A673 (cell line): ENCODE data around the gene SLC35A1. TPM values are rescaled to one million over a fixed set of nuclear protein-coding genes. Genes with fewer than 3 reads are reported as not detected.

ENCODE experiments used
- BruUV-seq: library from RNA; stranded (reverse); fragments of 400-500 nt; replicated peaks from 2 replicates; lab custom pipeline; 2021; lab: Mats Ljungman, UMichigan
- CTCF ChIA-PET: fragments of 300-600 bp; sonication (Branson Sonifier 250); formaldehyde crosslinking; loops from one replicate; lab custom pipeline; 2022; ENCODE audit warnings: antibody characterized with exemption; lab: Charles Lee
- POLR2A ChIA-PET: fragments of 300-600 bp; sonication (Branson Sonifier 250); formaldehyde crosslinking; loops from one replicate; lab custom pipeline; 2022; ENCODE audit warnings: antibody characterized with exemption; ENCODE audit not compliant: low non-redundant PET; lab: Charles Lee
- DNase-seq: peaks from one replicate; pipeline ENCODE4 v3.0.0-alpha.2; 2015; ENCODE audit warnings: low spot score
- H3K27ac ChIP-seq: fragments of 200-600 bp; sonication (generic); 2 replicates; pipeline ENCODE4 v1.5.1; 2016; ENCODE audit warnings: mixed run types, low read depth, mild to moderate bottlenecking, mixed read lengths, antibody characterized with exemption, low read length; ENCODE audit not compliant: poor library complexity, severe bottlenecking
- H3K27me3 ChIP-seq: fragments of 200-600 bp; sonication (generic); replicated peaks from 2 replicates; pipeline ENCODE4 v1.6.1; 2017; ENCODE audit warnings: mixed run types, low read depth, mild to moderate bottlenecking, mixed read lengths, antibody characterized with exemption, low read length; ENCODE audit not compliant: insufficient read depth, poor library complexity
- H3K36me3 ChIP-seq: fragments of 200-600 bp; sonication (generic); 2 replicates; pipeline ENCODE4 v1.6.1; 2016; ENCODE audit warnings: mixed run types, mild to moderate bottlenecking, mixed read lengths, antibody characterized with exemption, low read length; ENCODE audit not compliant: insufficient read depth, poor library complexity, severe bottlenecking
- H3K4me1 ChIP-seq: fragments of 200-600 bp; sonication (generic); 2 replicates; pipeline ENCODE4 v1.6.1; 2017; ENCODE audit warnings: mixed run types, mild to moderate bottlenecking, mixed read lengths, antibody characterized with exemption, low read length; ENCODE audit not compliant: insufficient read depth, poor library complexity, severe bottlenecking
- H3K4me3 ChIP-seq: fragments of 200-600 bp; sonication (generic); 2 replicates; pipeline ENCODE4 v1.5.1; 2016; ENCODE audit warnings: low read depth, mixed run types, mild to moderate bottlenecking, mixed read lengths, low read length; ENCODE audit not compliant: poor library complexity, severe bottlenecking
- H3K9me3 ChIP-seq: fragments of 200-600 bp; sonication (generic); 2 replicates; pipeline ENCODE4 v1.6.1; 2016; ENCODE audit warnings: mixed run types, low read depth, mild to moderate bottlenecking, mixed read lengths, antibody characterized with exemption, low read length; ENCODE audit not compliant: poor library complexity, severe bottlenecking
- EZH2 ChIP-seq: fragments of 200-600 bp; sonication (generic); IDR thresholded peaks from 2 replicates; pipeline ENCODE4 v1.6.1; 2017; ENCODE audit warnings: borderline replicate concordance, low read depth, mild to moderate bottlenecking, mixed read lengths, antibody characterized with exemption, low read length; ENCODE audit not compliant: poor library complexity, severe bottlenecking
- intact Hi-C: fragments of 100-400 bp; cut with micrococcal nuclease; formaldehyde crosslinking; loops from one replicate; pipeline ENCODE4 v1.10.0; 2022; ENCODE audit not compliant: unreplicated experiment
- total RNA-seq: library from RNA; stranded (reverse); gene quantifications from 2 replicates; pipeline ENCODE4 v1.2.3, GENCODE V29; 2021
- TF ChIP-seq, protein P1 (sequence below): fragments of 300-800, 200-600 bp; sonication (generic); conservative IDR thresholded peaks from 2 replicates; pipeline ENCODE4 v1.5.1; 2017; ENCODE audit warnings: low read depth, mild to moderate bottlenecking, antibody characterized with exemption, low read length, moderate library complexity, mixed read lengths

Gene SLC35A1
- total RNA-seq, 1 experiment from 2014 or later: 11.5 TPM

DNA sequence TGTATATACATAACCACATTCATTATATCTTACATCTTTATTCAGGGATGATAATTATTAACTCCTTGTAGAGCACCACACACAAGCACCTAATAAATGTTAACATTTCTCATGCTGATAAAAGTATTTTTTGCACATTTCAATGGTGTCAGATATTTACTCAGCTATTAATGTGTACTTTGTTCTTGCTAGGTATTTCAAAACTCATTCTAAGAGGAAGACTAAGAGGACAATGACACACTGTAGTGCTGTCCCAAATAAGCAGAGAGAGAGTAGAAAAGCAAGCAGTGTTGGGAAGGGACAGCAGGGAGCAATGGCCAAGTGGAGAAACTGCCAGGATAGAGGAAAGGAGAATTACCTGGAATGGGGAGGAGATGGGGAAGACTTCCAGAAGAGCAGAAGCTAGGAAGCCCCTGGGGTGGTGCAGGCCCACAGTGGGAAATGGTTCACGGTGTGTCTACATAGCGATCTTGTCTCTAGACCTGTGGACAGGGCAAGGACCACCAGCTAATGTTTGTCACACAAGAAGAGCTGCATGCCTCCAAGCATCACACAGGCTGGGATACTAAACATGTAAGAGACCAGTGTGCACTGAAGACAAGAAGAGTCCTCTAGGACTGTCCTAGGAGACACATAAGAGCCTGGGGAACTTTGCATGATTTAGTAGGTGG lies 61.7 kb downstream of the SLC35A1 start:
- DNase-seq: no peak
- Histone ChIP-seq H3K4me3 (no peak overlapping the region), H3K27ac (no peak overlapping the region), H3K9me3 (peaks cover 5% of the 10 kb centered on the region), H3K36me3 (peaks cover under 1% of the 10 kb centered on the region), H3K4me1 (no peaks in the 10 kb centered on the region), H3K27me3 (no peaks in the 10 kb centered on the region)
- ChIA-PET POLR2A (no interaction called here), CTCF (no interaction called here)
- intact Hi-C loops: no loop called here
- TF ChIP-seq, protein P1, sequence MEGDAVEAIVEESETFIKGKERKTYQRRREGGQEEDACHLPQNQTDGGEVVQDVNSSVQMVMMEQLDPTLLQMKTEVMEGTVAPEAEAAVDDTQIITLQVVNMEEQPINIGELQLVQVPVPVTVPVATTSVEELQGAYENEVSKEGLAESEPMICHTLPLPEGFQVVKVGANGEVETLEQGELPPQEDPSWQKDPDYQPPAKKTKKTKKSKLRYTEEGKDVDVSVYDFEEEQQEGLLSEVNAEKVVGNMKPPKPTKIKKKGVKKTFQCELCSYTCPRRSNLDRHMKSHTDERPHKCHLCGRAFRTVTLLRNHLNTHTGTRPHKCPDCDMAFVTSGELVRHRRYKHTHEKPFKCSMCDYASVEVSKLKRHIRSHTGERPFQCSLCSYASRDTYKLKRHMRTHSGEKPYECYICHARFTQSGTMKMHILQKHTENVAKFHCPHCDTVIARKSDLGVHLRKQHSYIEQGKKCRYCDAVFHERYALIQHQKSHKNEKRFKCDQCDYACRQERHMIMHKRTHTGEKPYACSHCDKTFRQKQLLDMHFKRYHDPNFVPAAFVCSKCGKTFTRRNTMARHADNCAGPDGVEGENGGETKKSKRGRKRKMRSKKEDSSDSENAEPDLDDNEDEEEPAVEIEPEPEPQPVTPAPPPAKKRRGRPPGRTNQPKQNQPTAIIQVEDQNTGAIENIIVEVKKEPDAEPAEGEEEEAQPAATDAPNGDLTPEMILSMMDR: no peak
- TF ChIP-seq EZH2: no peak
- no TSS peak for BruUV-seq

DNA sequence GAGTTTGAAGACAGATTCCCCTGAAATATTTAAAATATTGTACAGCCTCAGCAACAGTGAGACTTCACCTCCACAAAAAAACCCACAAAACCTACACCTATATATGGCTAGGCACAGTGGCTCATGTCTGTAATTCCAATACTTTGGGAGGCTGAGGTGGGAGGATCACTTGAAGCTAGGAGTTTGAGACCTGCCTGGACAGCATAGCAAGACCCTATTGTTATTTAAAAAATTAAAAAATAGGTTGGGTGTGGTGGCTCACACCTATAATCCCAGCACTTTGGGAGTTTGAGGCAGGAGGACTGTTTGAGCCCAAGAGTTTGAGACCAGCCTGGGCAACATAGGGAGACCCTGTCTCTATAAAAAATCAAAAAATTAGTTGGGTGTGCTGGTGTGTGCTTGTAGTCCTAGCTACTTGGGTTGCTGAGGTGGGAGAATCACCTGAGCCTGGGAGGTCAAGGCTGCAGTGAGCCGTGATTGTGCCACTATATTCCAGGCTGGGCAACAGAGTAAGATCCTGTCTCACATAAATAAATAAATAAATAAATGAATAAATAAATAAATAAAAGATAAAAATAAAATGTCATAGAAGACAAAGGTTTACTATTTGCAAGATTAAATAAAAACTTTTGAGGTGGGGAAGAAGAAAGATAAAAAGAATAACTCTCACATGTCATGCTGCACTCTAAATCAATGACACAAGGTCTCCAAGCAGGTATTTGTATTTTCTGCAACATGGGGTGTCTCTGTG lies 65.9 kb downstream of the SLC35A1 start:
- Histone ChIP-seq H3K4me1 (no peaks in the 10 kb centered on the region), H3K9me3 (peaks cover 9% of the 10 kb centered on the region), H3K27me3 (no peaks in the 10 kb centered on the region), H3K4me3 (no peak overlapping the region), H3K27ac (no peak overlapping the region), H3K36me3 (peaks cover 18% of the 10 kb centered on the region)
- no peak for DNase-seq
- intact Hi-C loops: no loop called here
- TF ChIP-seq, protein P1: no peak
- TF ChIP-seq EZH2: no peak
- CTCF ChIA-PET: no interaction called here
- POLR2A ChIA-PET: no interaction called here
- BruUV-seq: no TSS peak

DNA sequence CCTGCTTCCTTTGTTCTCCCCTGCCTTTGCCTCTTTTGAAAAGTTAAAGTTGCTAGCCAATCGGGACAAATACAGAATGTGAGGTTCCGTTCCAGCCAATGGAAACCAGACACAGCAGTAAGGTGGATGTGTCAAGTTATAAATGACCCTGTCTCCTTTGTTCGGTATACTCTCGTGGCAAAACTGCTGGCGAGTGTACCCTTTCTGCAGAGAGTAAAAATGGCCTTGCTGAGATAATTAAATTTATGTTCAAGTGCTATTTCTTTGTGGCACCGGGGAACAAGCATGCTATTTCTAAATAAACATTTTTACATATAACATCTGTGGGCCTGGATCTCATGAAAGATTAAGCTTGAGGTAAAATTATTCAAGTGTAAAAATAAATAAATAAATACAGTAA lies 66.8 kb downstream of the SLC35A1 start:
- DNase-seq: no peak

More for the DNA sequence above, 66.8 kb downstream of the SLC35A1 start:
- no peaks in the 10 kb centered on the region for H3K4me1 ChIP-seq
- H3K36me3 ChIP-seq: peaks cover 18% of the 10 kb centered on the region
- H3K4me3 ChIP-seq: no peak overlapping the region
- no peak for TF ChIP-seq EZH2
- TF ChIP-seq, protein P1: no peak
- H3K27me3 ChIP-seq: no peaks in the 10 kb centered on the region
- peaks cover 9% of the 10 kb centered on the region for H3K9me3 ChIP-seq
- intact Hi-C loops: no loop called here
- CTCF ChIA-PET: no interaction called here
- POLR2A ChIA-PET: no interaction called here
- H3K27ac ChIP-seq: no peak overlapping the region
- no TSS peak for BruUV-seq
